DOHH2 (cell line): Measurements from ENCODE around the gene SNAPC2.

Source experiments
- H3F3A ChIP-seq: fragments of 200-600 bp; sonication (generic), shearing (Covaris generic); 2 replicates; pipeline ENCODE4 v1.6.0; 2016; ENCODE audit warnings: antibody characterized with exemption, mild to moderate bottlenecking; ENCODE audit not compliant: control insufficient read depth, insufficient read depth
- H3K27ac ChIP-seq: fragments of 200-600 bp; sonication (generic); 2 replicates; pipeline ENCODE4 v1.5.1; 2014; ENCODE audit warnings: low read depth, mild to moderate bottlenecking, low read length, moderate library complexity
- H3K27me3 ChIP-seq: fragments of 200-600 bp; sonication (generic); 2 replicates; pipeline ENCODE4 v1.6.1; 2014; ENCODE audit warnings: mild to moderate bottlenecking, low read length, mixed read lengths; ENCODE audit not compliant: control insufficient read depth
- H3K36me3 ChIP-seq: fragments of 200-600 bp; sonication (generic); 2 replicates; pipeline ENCODE4 v1.6.1; 2014; ENCODE audit warnings: mild to moderate bottlenecking, low read length, moderate library complexity, mixed read lengths; ENCODE audit not compliant: control insufficient read depth
- H3K4me1 ChIP-seq: fragments of 200-600 bp; sonication (generic); 2 replicates; pipeline ENCODE4 v1.6.1; 2014; ENCODE audit warnings: mild to moderate bottlenecking, low read length, mixed read lengths; ENCODE audit not compliant: control insufficient read depth
- H3K4me2 ChIP-seq: fragments of 200-600 bp; sonication (generic); 2 replicates; pipeline ENCODE4 v1.6.0; 2014; ENCODE audit warnings: mild to moderate bottlenecking, low read length, moderate library complexity
- H3K4me3 ChIP-seq: fragments of 200-600 bp; sonication (generic); 2 replicates; pipeline ENCODE4 v1.5.1; 2014; ENCODE audit warnings: mild to moderate bottlenecking, low read length, mixed read lengths
- H3K79me2 ChIP-seq: fragments of 200-600 bp; sonication (generic); 2 replicates; pipeline ENCODE4 v1.6.1; 2014; ENCODE audit warnings: mild to moderate bottlenecking, low read length, mixed read lengths; ENCODE audit not compliant: control insufficient read depth
- H3K9me2 ChIP-seq: fragments of 200-600 bp; sonication (generic); replicated peaks from 2 replicates; pipeline ENCODE4 v1.6.1; 2014; ENCODE audit warnings: mild to moderate bottlenecking, low read length, mixed read lengths; ENCODE audit not compliant: control insufficient read depth
- H3K9me3 ChIP-seq: fragments of 200-600 bp; sonication (generic); 2 replicates; pipeline ENCODE4 v1.6.1; 2014; ENCODE audit warnings: antibody characterized with exemption, low read length, mixed read lengths; ENCODE audit not compliant: control insufficient read depth, insufficient read depth
- H4K20me1 ChIP-seq: fragments of 200-600 bp; sonication (generic); 2 replicates; pipeline ENCODE4 v1.6.0; 2014; ENCODE audit warnings: low read depth, mild to moderate bottlenecking, antibody characterized with exemption, low read length, moderate library complexity; ENCODE audit not compliant: control insufficient read depth, insufficient read depth
- EZH2phosphoT487 ChIP-seq: fragments of 200-600 bp; sonication (generic); IDR thresholded peaks from 2 replicates; pipeline ENCODE4 v1.6.1; 2017; ENCODE audit warnings: borderline replicate concordance, mild to moderate bottlenecking, antibody characterized with exemption, low read length, moderate library complexity, mixed read lengths
- TF ChIP-seq, protein P1 (sequence below): fragments of 200-600 bp; sonication (generic); IDR thresholded peaks from one replicate; pipeline ENCODE4 v1.5.1; 2014; ENCODE audit warnings: antibody characterized with exemption, mild to moderate bottlenecking, low read depth, low read length; ENCODE audit not compliant: poor library complexity, severe bottlenecking

SNAPC2 gene

DNA sequence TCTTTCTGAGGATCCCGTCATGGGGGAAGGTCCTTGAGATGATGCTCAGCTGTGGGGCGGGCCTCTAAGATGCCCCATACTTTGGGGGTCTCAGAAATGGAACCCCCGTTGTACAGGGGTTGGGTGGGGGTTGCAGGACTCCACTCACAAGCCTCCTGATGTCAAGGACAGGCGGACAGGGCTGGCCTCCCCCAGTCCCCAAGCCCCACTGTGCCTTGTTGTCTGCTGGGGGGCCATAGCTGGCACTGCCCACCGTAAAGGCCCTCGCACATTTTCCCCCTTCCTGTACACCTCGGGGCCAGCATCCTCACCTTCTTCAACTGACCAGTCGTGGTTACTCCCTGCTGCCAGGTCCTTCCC lies 2.7 kb downstream of the SNAPC2 start:
- no peaks in the 10 kb centered on the region for H3K79me2 ChIP-seq
- H3K9me3 ChIP-seq, result no peaks in the 10 kb centered on the region
- peaks cover 13% of the 10 kb centered on the region for H3K27me3 ChIP-seq
- no peaks in the 10 kb centered on the region for H3K9me2 ChIP-seq
- H4K20me1 ChIP-seq, result peaks cover 10% of the 10 kb centered on the region; the same call in 1 of the 2 replicates
- H3K4me1 ChIP-seq, result peaks cover 35% of the 10 kb centered on the region
- no peak overlapping the region for H3K4me3 ChIP-seq
- H3K27ac ChIP-seq, result no peak overlapping the region
- TF ChIP-seq EZH2phosphoT487, result no peak
- TF ChIP-seq, protein P1, sequence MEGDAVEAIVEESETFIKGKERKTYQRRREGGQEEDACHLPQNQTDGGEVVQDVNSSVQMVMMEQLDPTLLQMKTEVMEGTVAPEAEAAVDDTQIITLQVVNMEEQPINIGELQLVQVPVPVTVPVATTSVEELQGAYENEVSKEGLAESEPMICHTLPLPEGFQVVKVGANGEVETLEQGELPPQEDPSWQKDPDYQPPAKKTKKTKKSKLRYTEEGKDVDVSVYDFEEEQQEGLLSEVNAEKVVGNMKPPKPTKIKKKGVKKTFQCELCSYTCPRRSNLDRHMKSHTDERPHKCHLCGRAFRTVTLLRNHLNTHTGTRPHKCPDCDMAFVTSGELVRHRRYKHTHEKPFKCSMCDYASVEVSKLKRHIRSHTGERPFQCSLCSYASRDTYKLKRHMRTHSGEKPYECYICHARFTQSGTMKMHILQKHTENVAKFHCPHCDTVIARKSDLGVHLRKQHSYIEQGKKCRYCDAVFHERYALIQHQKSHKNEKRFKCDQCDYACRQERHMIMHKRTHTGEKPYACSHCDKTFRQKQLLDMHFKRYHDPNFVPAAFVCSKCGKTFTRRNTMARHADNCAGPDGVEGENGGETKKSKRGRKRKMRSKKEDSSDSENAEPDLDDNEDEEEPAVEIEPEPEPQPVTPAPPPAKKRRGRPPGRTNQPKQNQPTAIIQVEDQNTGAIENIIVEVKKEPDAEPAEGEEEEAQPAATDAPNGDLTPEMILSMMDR, result no peak
- no peak overlapping the region for H3K4me2 ChIP-seq
- H3K36me3 ChIP-seq, result peaks cover 8% of the 10 kb centered on the region
- peaks cover 8% of the 10 kb centered on the region; the same call in 1 of the 2 replicates for H3F3A ChIP-seq

DNA sequence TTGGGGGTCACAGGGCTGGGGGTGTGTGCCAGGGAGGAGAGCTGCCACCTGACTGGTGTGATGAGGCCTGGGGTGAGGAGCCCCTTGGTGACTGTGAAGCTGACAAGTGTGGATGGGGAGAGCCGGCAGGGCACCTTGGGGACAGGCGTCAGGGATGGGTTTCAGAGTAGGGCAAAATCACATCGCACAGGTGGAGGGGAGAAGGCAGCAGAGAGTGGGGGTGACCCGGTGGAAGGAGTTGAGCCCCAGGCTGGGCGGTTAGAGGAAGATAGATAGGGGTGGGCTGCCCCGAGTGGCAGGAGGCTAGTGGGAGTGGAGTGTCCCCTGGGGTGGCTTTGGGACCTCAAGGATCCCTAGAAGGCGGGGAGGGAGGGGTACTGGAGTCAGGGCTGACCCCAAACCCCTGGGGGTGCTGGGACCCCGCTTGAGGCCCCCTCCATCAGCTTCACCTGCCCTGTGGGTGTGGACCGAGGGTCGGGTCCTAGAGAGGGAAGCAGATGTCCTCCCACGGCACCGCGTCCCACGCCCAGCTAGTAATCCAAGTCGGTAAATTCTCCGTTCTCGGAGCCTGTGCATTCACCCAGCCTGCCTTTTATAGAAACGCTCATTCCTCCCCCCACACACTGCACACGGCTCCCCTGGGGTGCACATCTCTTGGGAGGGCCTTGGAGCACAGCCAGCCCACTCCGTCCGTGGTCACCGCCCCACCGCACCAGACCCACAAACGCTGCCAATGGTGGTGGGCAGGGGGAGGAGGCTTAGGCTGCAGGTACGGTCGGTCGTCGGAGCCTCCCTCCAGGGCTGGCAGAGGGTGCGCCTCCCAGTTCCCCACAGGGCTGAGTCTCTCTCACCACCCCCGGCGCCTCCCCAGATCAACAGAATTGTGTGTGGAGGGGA lies 3.4 kb downstream of the SNAPC2 start:
- H3K27ac ChIP-seq, result no peak overlapping the region
- H3K9me3 ChIP-seq, result no peaks in the 10 kb centered on the region
- no peaks in the 10 kb centered on the region for H3K79me2 ChIP-seq
- H3F3A ChIP-seq, result peaks cover 9% of the 10 kb centered on the region; the same call in 1 of the 2 replicates
- peaks cover 10% of the 10 kb centered on the region; the same call in 1 of the 2 replicates for H4K20me1 ChIP-seq
- H3K4me1 ChIP-seq, result peaks cover 33% of the 10 kb centered on the region
- H3K4me2 ChIP-seq, result no peak overlapping the region
- no peaks in the 10 kb centered on the region for H3K9me2 ChIP-seq
- peaks cover 6% of the 10 kb centered on the region for H3K27me3 ChIP-seq
- H3K36me3 ChIP-seq, result peaks cover 10% of the 10 kb centered on the region
- no peak for TF ChIP-seq EZH2phosphoT487
- no peak overlapping the region for H3K4me3 ChIP-seq

DNA sequence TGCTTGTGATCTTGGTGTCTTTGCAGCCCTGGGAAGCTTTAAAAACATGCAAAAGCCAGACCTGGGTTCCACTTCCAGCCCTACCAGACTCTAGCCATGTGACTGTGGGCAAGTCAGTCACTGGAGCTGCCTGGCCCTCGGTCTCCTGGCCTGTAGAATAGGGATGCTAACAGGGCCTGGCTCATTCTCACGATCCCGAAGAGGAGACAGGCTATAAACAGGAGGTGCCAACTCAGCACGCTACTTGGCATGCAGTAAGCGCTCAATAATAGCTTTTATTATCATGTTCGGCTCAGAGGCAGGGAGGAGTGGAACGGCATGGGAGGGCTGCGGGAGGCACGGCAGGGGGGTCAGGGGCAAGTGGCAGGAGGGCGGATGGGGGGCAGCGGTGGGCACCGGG lies 4.1 kb downstream of the SNAPC2 start:
- H3K79me2 ChIP-seq, result no peaks in the 10 kb centered on the region
- H3K4me1 ChIP-seq, result peaks cover 28% of the 10 kb centered on the region
- H3K9me3 ChIP-seq, result no peaks in the 10 kb centered on the region
- no peak overlapping the region for H3K4me3 ChIP-seq
- H3K36me3 ChIP-seq, result peaks cover 14% of the 10 kb centered on the region
- H3F3A ChIP-seq, result peaks cover 14% of the 10 kb centered on the region; the same call in 1 of the 2 replicates
- no peaks in the 10 kb centered on the region for H3K27me3 ChIP-seq
- H4K20me1 ChIP-seq, result peaks cover 10% of the 10 kb centered on the region; the same call in 1 of the 2 replicates
- no peak overlapping the region for H3K4me2 ChIP-seq
- H3K27ac ChIP-seq, result no peak overlapping the region
- no peak for TF ChIP-seq EZH2phosphoT487
- TF ChIP-seq, protein P1, result no peak
- H3K9me2 ChIP-seq, result no peaks in the 10 kb centered on the region

DNA sequence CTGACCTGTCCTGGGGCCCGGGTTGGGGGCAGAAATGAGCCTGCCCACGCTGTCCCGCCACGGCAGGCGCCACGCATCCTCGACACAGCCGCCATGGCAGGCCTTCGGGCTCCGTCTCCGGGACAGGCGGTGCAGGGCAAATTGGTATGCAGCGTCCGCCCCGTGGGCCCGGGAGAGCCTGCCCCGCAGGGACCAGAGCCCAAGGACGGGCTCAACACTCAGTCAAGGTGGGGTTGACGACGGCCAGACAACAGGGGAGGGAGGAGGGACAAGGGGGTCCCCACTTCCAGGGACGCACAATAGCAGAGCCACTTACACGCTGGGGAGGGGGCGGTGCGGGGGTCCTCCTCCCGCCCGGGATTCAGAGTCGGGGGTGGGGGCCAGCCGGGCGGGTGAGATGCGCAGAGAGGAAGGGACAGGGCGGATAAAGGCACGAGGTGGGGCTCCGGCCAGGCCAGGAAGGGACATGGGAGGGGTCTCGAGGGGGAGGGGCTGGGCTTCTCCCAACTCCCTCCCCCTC lies 4.6 kb downstream of the SNAPC2 start:
- peak overlapping the region; percentile 61 for H3K4me2 ChIP-seq

More for the DNA sequence above, 4.6 kb downstream of the SNAPC2 start:
- H3K27me3 ChIP-seq, result no peaks in the 10 kb centered on the region
- no peaks in the 10 kb centered on the region for H3K9me2 ChIP-seq
- peaks cover 23% of the 10 kb centered on the region for H3K4me1 ChIP-seq
- H3K79me2 ChIP-seq, result no peaks in the 10 kb centered on the region
- no peaks in the 10 kb centered on the region for H3K9me3 ChIP-seq
- H3K4me3 ChIP-seq, result no peak overlapping the region
- H4K20me1 ChIP-seq, result peaks cover 10% of the 10 kb centered on the region; the same call in 1 of the 2 replicates
- TF ChIP-seq, protein P1, result no peak
- TF ChIP-seq EZH2phosphoT487, result no peak
- H3F3A ChIP-seq, result peaks cover 12% of the 10 kb centered on the region; the same call in 1 of the 2 replicates
- H3K36me3 ChIP-seq, result peaks cover 15% of the 10 kb centered on the region
- H3K27ac ChIP-seq, result no peak overlapping the region
